Lung (tissue), 12 donors: ENCODE results near the gene MRPL19. TPM values are rescaled to one million over a fixed set of nuclear protein-coding genes. Genes with fewer than 3 reads are reported as not detected.

ENCODE experiments used
- ATAC-seq: fragments of 200-7000 bp; cut with Tn5 transposase; one replicate; pipeline ENCODE4 v1.9.1; 2020; ENCODE audit warnings: moderate number of reproducible peaks; ENCODE audit not compliant: insufficient read depth, low FRiP score
- DNase-seq, 3 donors: peaks; one replicate each; pipeline ENCODE4 v3.0.0-alpha.2; 2013 to 2017
- H3K27ac ChIP-seq, 2 donors: one replicate each; pipeline ENCODE4 v1.5.1; 2013; ENCODE audit warnings: mild to moderate bottlenecking in 2 of 2, moderate library complexity in 2 of 2, control low read depth in 1 of 2, inconsistent platforms in 1 of 2, low read depth in 1 of 2, low read length in 1 of 2
- H3K27me3 ChIP-seq, 3 donors: one replicate each; pipeline ENCODE4 v1.5.1; 2013; ENCODE audit warnings: low read length in 2 of 3; ENCODE audit not compliant: control insufficient read depth in 3 of 3, insufficient read depth in 3 of 3
- H3K36me3 ChIP-seq, 4 donors: one replicate each; pipeline ENCODE4 v1.5.1; 2013; ENCODE audit warnings: low read length in 4 of 4, mild to moderate bottlenecking in 1 of 4, moderate library complexity in 1 of 4; ENCODE audit not compliant: control insufficient read depth in 4 of 4, insufficient read depth in 4 of 4
- H3K4me1 ChIP-seq, 5 donors: one replicate each; pipeline ENCODE4 v1.5.1; 2013; ENCODE audit warnings: low read length in 5 of 5, mild to moderate bottlenecking in 2 of 5, moderate library complexity in 1 of 5; ENCODE audit not compliant: control insufficient read depth in 5 of 5, insufficient read depth in 5 of 5
- H3K4me3 ChIP-seq: one replicate; pipeline ENCODE4 v1.5.1; 2013; ENCODE audit warnings: mild to moderate bottlenecking, control low read depth, moderate library complexity
- H3K9ac ChIP-seq, 2 donors: one replicate each; pipeline ENCODE4 v1.5.1; 2013; ENCODE audit warnings: low read length in 2 of 2, control low read depth in 1 of 2; ENCODE audit not compliant: insufficient read depth in 1 of 2
- H3K9me3 ChIP-seq, 4 donors: one replicate each; pipeline ENCODE4 v1.5.1; 2013; ENCODE audit warnings: low read length in 3 of 4, mild to moderate bottlenecking in 1 of 4, moderate library complexity in 1 of 4; ENCODE audit not compliant: control insufficient read depth in 4 of 4, insufficient read depth in 3 of 4
- CTCF ChIP-seq: IDR thresholded peaks from 2 replicates; pipeline ENCODE4 v1.5.1; 2012; ENCODE audit warnings: mild to moderate bottlenecking; ENCODE audit errors: control extremely low read depth, extremely low read depth
- WGBS, 2 donors: extraction: QIAGEN DNeasy Blood & Tissue Kit; methylation state at CpG; one replicate each; pipeline ENCODE4 v1.1.7; 2013; 5-methylcytosine and 5-hydroxymethylcytosine counted together
- polyA plus RNA-seq, 2 donors: library from polyadenylated mRNA; stranded (reverse); fragments of 200-250 nt; gene quantifications; one replicate each; pipeline ENCODE4 v1.2.1, GENCODE V29; 2013
- total RNA-seq, 2 donors: library from RNA; depleted of rRNA in 1 of 2; stranded (reverse); fragments of >200 nt in 1 of 2; gene quantifications; one replicate each; pipeline ENCODE4 v1.2.1, GENCODE V29; 2014 to 2021
- donor health status: control.
- donor health status: control.
- donor health status: Bipolar disorder and iron deficiency.
- donor health status: healthy.
- donor health status: DM: yes; HTN: yes; CAD: no.

The MRPL19 gene
- total and polyA plus RNA-seq, 4 donors, result 14.9 to 65.0 (median 33.3) TPM

- Histone ChIP-seq H3K4me3 (no peak overlapping the region), H3K4me1 (peaks cover 0 to 7% (median 0%) of the 10 kb centered on the region in 5 donors), H3K9ac (no peak overlapping the region), H3K27ac (no peak overlapping the region), H3K36me3 (no peaks in the 10 kb centered on the region), H3K27me3 (no peaks in the 10 kb centered on the region), H3K9me3 (no peaks in the 10 kb centered on the region)
- 91% methylated on average over 4 of the region's 4 CpGs for WGBS, 2 donors
- TF ChIP-seq CTCF, result no peak
- DNase-seq (no peak), ATAC-seq (no peak)
Measured at GRCh38 chr2:75616406-75616805, 30.2 kb upstream of the MRPL19 start.

DNA sequence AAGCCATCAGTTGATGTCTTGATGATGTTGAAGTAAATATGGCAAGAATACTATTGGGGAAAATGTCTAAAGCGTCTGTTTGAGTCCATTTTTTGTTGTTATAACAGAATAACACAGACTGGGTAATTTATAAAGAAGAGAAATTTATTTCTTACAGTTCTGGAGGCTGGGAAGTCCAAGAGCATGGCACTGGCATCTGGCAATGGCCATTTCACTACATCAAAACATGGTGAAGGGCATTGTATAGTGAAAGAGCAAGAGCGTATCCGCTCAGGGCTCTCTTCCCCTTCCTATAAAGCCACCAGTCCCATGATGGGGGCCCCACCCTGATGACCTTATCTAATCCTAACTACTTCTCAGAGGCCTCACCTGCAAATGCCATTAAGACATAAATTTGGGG is 29.6 kb upstream of the MRPL19 start:
- no peak overlapping the region for H3K9ac ChIP-seq
- peaks cover 0 to 7% (median 0%) of the 10 kb centered on the region in 5 donors for H3K4me1 ChIP-seq
- H3K9me3 ChIP-seq, result no peaks in the 10 kb centered on the region
- 97% methylated on average over 3 of the region's 3 CpGs for WGBS, 2 donors
- H3K36me3 ChIP-seq, result no peaks in the 10 kb centered on the region
- no peak overlapping the region for H3K4me3 ChIP-seq
- DNase-seq (no peak), ATAC-seq (no peak)
- no peak overlapping the region for H3K27ac ChIP-seq
- TF ChIP-seq CTCF, result no peak
- H3K27me3 ChIP-seq, result no peaks in the 10 kb centered on the region

GRCh38 chr2:75619956-75620740 is 26.4 kb upstream of the MRPL19 start:
- Histone ChIP-seq H3K27me3 (no peaks in the 10 kb centered on the region), H3K36me3 (no peaks in the 10 kb centered on the region), H3K9me3 (no peaks in the 10 kb centered on the region), H3K4me1 (no peaks in the 10 kb centered on the region), H3K27ac (no peak overlapping the region), H3K9ac (no peak overlapping the region), H3K4me3 (no peak overlapping the region)
- no peak for TF ChIP-seq CTCF
- DNase-seq, result no peak
- WGBS, 2 donors, result 83 to 88% methylated on average over 4 of the region's 4 CpGs
- no peak for ATAC-seq

DNA sequence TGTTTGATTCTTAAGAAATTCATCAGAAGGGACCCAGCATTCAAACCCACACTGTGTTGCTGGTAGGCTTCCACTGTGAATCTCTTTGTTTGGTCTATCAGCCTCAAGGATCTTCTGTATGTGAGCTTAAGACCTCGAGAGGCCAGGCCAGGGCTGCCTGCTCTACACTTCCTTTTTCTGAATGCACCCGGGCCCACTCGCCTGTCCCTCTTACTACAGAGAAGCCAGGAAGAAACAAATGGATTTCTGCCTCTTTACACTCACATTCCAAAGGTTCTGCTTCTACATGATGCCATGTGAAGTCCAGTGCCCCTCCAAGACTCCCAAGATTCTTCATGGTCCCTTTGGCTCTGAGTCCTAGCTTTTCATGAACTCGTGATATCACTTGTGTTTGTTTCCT is 25.4 kb upstream of the MRPL19 start:
- Histone ChIP-seq H3K27me3 (no peaks in the 10 kb centered on the region), H3K9ac (no peak overlapping the region), H3K4me3 (no peak overlapping the region), H3K27ac (no peak overlapping the region), H3K4me1 (no peaks in the 10 kb centered on the region), H3K9me3 (no peaks in the 10 kb centered on the region), H3K36me3 (no peaks in the 10 kb centered on the region)
- ATAC-seq, result no peak
- 70 to 72% methylated on average over 4 of the region's 4 CpGs for WGBS, 2 donors
- DNase-seq, result no peak
- no peak for TF ChIP-seq CTCF
